CD4-positive, alpha-beta memory T cell (primary cell): Measurements from ENCODE around the gene SORT1. TPM values are rescaled to one million over a fixed set of nuclear protein-coding genes. Genes with fewer than 3 reads are reported as not detected.
"Not testable (repeated sequence)": the region's sequence is repeated elsewhere in the genome, so short reads cannot be mapped to it uniquely, and the experiment has no call there.

Source experiments
- CTCF ChIA-PET: fragments of 350-600 bp; sonication (Branson Sonifier 250); formaldehyde crosslinking; loops from one replicate; lab custom pipeline; 2021; ENCODE audit warnings: inconsistent platforms; ENCODE audit not compliant: partially characterized antibody; lab: Charles Lee
- POLR2A ChIA-PET: fragments of 350-600 bp; sonication (Branson Sonifier 250); formaldehyde crosslinking; loops from one replicate; lab custom pipeline; 2021; ENCODE audit not compliant: partially characterized antibody; lab: Charles Lee
- DNase-seq, 5 donors: peaks; one replicate each; pipeline versions ENCODE4 v3.0.0 to v3.0.0-alpha.2; 2020 to 2022; ENCODE audit warnings: mixed read lengths in 1 of 5
- H3K27ac ChIP-seq: one replicate; pipeline ENCODE4 v1.7.0; 2013; ENCODE audit warnings: low read depth, low read length
- H3K27me3 ChIP-seq: 2 replicates; pipeline ENCODE4 v1.7.0; 2013; ENCODE audit warnings: mild to moderate bottlenecking, low read length, moderate library complexity; ENCODE audit not compliant: insufficient read depth
- H3K36me3 ChIP-seq: 2 replicates; pipeline ENCODE4 v1.7.0; 2013; ENCODE audit warnings: mild to moderate bottlenecking, low read length, moderate library complexity; ENCODE audit not compliant: insufficient read depth
- H3K4me1 ChIP-seq: 2 replicates; pipeline ENCODE4 v1.7.0; 2013; ENCODE audit warnings: mild to moderate bottlenecking, low read length, moderate library complexity; ENCODE audit not compliant: insufficient read depth
- H3K4me3 ChIP-seq, 2 donors: one replicate each; pipeline ENCODE4 v1.7.0; 2013; ENCODE audit warnings: low read length in 2 of 2, mild to moderate bottlenecking in 1 of 2
- H3K9me3 ChIP-seq, 2 donors: one replicate each; pipeline ENCODE4 v1.7.0; 2013; ENCODE audit warnings: low read length in 2 of 2, control low read depth in 1 of 2; ENCODE audit not compliant: control insufficient read depth in 1 of 2
- H3K27ac Mint-ChIP-seq, 7 donors: one replicate each; pipeline ENCODE4 v1.8.0; 2020 to 2021; ENCODE audit warnings: mixed read lengths in 7 of 7, mild to moderate bottlenecking in 6 of 7, inconsistent platforms in 3 of 7, moderate library complexity in 3 of 7
- H3K27me3 Mint-ChIP-seq, 2 donors: one replicate each; pipeline ENCODE4 v1.8.0; 2020 to 2021; ENCODE audit warnings: mixed read lengths in 2 of 2
- H3K36me3 Mint-ChIP-seq, 2 donors: one replicate each; pipeline ENCODE4 v1.8.0; 2020 to 2021; ENCODE audit warnings: mixed read lengths in 2 of 2, inconsistent platforms in 1 of 2, mild to moderate bottlenecking in 1 of 2
- H3K4me1 Mint-ChIP-seq, 4 donors: one replicate each; pipeline ENCODE4 v1.8.0; 2020 to 2021; ENCODE audit warnings: mixed read lengths in 4 of 4, mild to moderate bottlenecking in 1 of 4
- H3K4me3 Mint-ChIP-seq, 8 donors: one replicate each; pipeline ENCODE4 v1.8.0; 2020 to 2021; ENCODE audit warnings: mixed read lengths in 8 of 8, mild to moderate bottlenecking in 7 of 8, moderate library complexity in 6 of 8, inconsistent platforms in 3 of 8
- H3K9me3 Mint-ChIP-seq, 8 donors: one replicate each; pipeline ENCODE4 v1.8.0; 2020 to 2021; ENCODE audit warnings: mixed read lengths in 8 of 8, mild to moderate bottlenecking in 5 of 8, inconsistent platforms in 3 of 8, moderate library complexity in 1 of 8
- intact Hi-C: fragments of 100-400 bp; cut with micrococcal nuclease; formaldehyde crosslinking; loops from one replicate; pipeline ENCODE4 v1.15.1; 2023
- polyA plus RNA-seq, 2 donors: library from polyadenylated mRNA; unstranded; fragments of 300-500 nt; fragmentation: Illumina TruSeq; gene quantifications; one replicate each; pipeline ENCODE4 v1.2.3, GENCODE V29; 2021
- total RNA-seq, 2 experiments: library from RNA; stranded (reverse); gene quantifications; one replicate each; pipeline ENCODE4 v1.2.3, GENCODE V29; 2021

Gene SORT1
- total and polyA plus RNA-seq, 4 experiments from 2014 or later: 0.69 to 0.93 TPM; not detected in 2

GRCh38 chr1:109379422-109379821 is 18.3 kb downstream of the SORT1 start:
- Histone ChIP-seq H3K9me3 (no peaks in the 10 kb centered on the region), H3K27me3 (no peaks in the 10 kb centered on the region), H3K4me3 (no peak overlapping the region), H3K36me3 (no peaks in the 10 kb centered on the region), H3K4me1 (no peaks in the 10 kb centered on the region), H3K27ac (no peak overlapping the region)
- CTCF ChIA-PET: no interaction called here
- H3K4me1 Mint-ChIP-seq: no peaks in the 10 kb centered on the region
- POLR2A ChIA-PET: interaction anchor here (0.5 kb wide), 1 partner anchor 62 kb away, joined by 3 read pairs; no protein-coding TSS in a partner anchor
- no peaks in the 10 kb centered on the region for H3K36me3 Mint-ChIP-seq
- H3K4me3 Mint-ChIP-seq: no peak overlapping the region
- intact Hi-C loops: no loop called here
- H3K9me3 Mint-ChIP-seq: no peaks in the 10 kb centered on the region
- H3K27me3 Mint-ChIP-seq: peaks cover 3 to 8% of the 10 kb centered on the region in 2 donors
- DNase-seq: no peak
- H3K27ac Mint-ChIP-seq: no peak overlapping the region

DNA sequence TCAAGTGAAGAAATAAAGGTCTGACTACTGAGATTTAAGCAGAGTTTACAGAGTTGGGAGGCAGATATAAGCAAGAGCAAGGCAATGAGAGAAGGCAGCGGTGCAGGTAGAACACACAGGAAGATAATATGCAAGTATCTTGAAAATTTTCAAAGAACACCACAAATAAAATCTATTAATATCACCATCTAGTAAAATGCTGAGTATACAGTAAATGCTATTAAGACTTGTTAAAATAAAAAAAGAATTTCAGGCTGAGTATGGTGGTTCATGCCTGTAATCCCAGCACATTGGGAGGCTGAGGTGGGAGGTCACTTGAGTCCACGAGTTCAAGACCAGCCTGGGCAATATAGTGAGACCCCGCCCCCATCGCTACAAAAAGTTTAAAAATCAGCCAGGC is 20.0 kb downstream of the SORT1 start:
- no peaks in the 10 kb centered on the region for H3K27me3 ChIP-seq
- Mint-ChIP-seq H3K9me3 (peaks cover 0 to 3% (median 0%) of the 10 kb centered on the region in 8 donors), H3K4me1 (no peaks in the 10 kb centered on the region), H3K27ac (no peak overlapping the region), H3K36me3 (no peaks in the 10 kb centered on the region), H3K27me3 (peaks cover 4 to 7% of the 10 kb centered on the region in 2 donors), H3K4me3 (no peak overlapping the region)
- H3K4me3 ChIP-seq: no peak overlapping the region
- POLR2A ChIA-PET: no interaction called here
- no peaks in the 10 kb centered on the region for H3K9me3 ChIP-seq
- DNase-seq: no peak
- CTCF ChIA-PET: no interaction called here
- H3K27ac ChIP-seq: no peak overlapping the region
- H3K36me3 ChIP-seq: no peaks in the 10 kb centered on the region
- intact Hi-C loops: no loop called here
- H3K4me1 ChIP-seq: no peaks in the 10 kb centered on the region

DNA sequence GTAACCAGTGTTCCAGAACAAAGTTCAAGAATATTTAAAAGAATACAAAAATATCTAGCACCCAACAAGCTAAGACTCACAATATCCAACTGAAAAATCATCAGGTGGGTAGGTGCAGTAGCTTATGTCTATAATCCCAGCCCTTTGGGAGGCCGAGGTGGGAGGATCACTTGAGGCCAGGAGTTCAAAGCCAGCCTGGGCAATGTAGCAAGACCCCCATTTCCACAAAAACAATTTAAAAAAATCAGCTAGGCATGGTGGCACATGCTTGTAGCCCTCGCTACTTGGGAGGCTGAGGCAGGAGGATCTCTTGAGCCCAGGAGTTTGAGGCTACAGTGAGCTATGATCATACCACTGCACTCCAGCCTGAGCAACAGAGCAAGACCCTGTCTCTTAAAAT is 24.0 kb downstream of the SORT1 start:
- POLR2A ChIA-PET, H3K36me3 ChIP-seq, H3K9me3 ChIP-seq, H3K9me3 Mint-ChIP-seq, H3K27ac Mint-ChIP-seq, H3K27ac ChIP-seq, intact Hi-C loops, H3K4me3 Mint-ChIP-seq, H3K27me3 ChIP-seq, H3K36me3 Mint-ChIP-seq, H3K4me1 ChIP-seq, DNase-seq, CTCF ChIA-PET, H3K4me3 ChIP-seq, H3K4me1 Mint-ChIP-seq: not testable (repeated sequence)
- peaks cover 4 to 20% of the 10 kb centered on the region in 2 donors for H3K27me3 Mint-ChIP-seq

DNA sequence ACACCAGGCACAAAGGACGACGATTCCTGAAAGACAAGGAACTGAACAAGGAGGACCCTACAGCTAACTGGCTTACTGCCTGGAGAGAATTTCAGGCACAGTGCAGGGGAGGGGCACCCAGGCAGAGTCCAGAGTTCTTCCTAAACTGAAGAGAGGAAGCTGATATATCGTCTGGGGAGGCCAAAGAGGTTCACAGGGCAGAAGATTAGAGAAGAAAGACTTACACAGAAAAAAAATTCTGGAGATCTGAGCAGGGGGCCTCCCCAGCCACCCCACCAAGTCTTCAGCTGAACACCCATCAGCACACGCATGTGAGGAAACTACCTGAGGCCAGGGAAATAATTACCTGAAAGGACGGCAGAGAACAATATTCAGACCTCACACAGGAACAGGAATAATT is 24.6 kb downstream of the SORT1 start:
- peaks cover 0 to 3% (median 0%) of the 10 kb centered on the region in 8 donors for H3K9me3 Mint-ChIP-seq
- no peaks in the 10 kb centered on the region for H3K27me3 ChIP-seq
- ChIA-PET POLR2A (no interaction called here), CTCF (no interaction called here)
- peaks cover 8% of the 10 kb centered on the region for H3K4me1 ChIP-seq
- H3K36me3 Mint-ChIP-seq: no peaks in the 10 kb centered on the region
- H3K4me1 Mint-ChIP-seq: peaks cover 0 to 7% (median 4%) of the 10 kb centered on the region in 4 donors
- no peak overlapping the region for H3K27ac ChIP-seq
- no peak for DNase-seq
- peaks cover 4 to 24% of the 10 kb centered on the region in 2 donors for H3K27me3 Mint-ChIP-seq
- H3K36me3 ChIP-seq: no peaks in the 10 kb centered on the region
- no peak overlapping the region for H3K4me3 ChIP-seq
- H3K9me3 ChIP-seq: no peaks in the 10 kb centered on the region
- H3K4me3 Mint-ChIP-seq: no peak overlapping the region
- intact Hi-C loops: no loop called here
- H3K27ac Mint-ChIP-seq: no peak overlapping the region

GRCh38 chr1:109372281-109372680 is 25.4 kb downstream of the SORT1 start:
- Histone ChIP-seq H3K27ac (no peak overlapping the region), H3K4me1 (peaks cover 8% of the 10 kb centered on the region), H3K4me3 (no peak overlapping the region), H3K9me3 (no peaks in the 10 kb centered on the region), H3K27me3 (no peaks in the 10 kb centered on the region), H3K36me3 (no peaks in the 10 kb centered on the region)
- intact Hi-C loops: no loop called here
- DNase-seq: no peak
- Mint-ChIP-seq H3K9me3 (peaks cover 0 to 3% (median 0%) of the 10 kb centered on the region in 8 donors), H3K27me3 (peaks cover 8 to 30% of the 10 kb centered on the region in 2 donors), H3K36me3 (no peaks in the 10 kb centered on the region), H3K4me3 (no peak overlapping the region), H3K4me1 (peaks cover 0 to 7% (median 4%) of the 10 kb centered on the region in 4 donors), H3K27ac (no peak overlapping the region)
- CTCF ChIA-PET: interaction anchor here (0.7 kb wide), 2 partner anchors 160 to 400 kb away, joined by 3 read pairs; no protein-coding TSS in a partner anchor
- POLR2A ChIA-PET: no interaction called here

DNA sequence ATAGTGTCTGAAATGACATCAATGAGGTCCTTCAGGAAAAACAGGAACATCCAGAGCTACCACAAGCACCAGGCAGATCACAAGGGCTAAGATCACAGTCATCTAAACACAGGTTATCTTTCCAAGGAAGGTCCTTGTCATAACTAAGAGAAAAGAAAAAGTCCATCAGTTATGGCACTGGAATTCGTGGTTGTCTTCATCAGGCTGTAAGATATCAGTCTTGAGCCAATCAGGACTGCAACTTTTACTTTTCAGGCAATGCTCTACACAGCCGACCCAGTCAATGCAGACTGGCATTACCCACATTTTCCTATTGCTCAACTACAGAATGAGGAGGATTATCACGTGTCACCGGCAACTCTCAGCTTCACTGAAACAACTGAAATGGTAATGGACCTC is 26.4 kb downstream of the SORT1 start:
- ChIA-PET POLR2A (no interaction called here), CTCF (no interaction called here)
- no peak overlapping the region for H3K4me3 ChIP-seq
- intact Hi-C loops: no loop called here
- peaks cover 0 to 7% (median 4%) of the 10 kb centered on the region in 4 donors for H3K4me1 Mint-ChIP-seq
- peaks cover 0 to 3% (median 0%) of the 10 kb centered on the region in 8 donors for H3K9me3 Mint-ChIP-seq
- no peak overlapping the region for H3K4me3 Mint-ChIP-seq
- no peaks in the 10 kb centered on the region for H3K9me3 ChIP-seq
- DNase-seq: no peak
- H3K36me3 Mint-ChIP-seq: no peaks in the 10 kb centered on the region
- no peaks in the 10 kb centered on the region for H3K36me3 ChIP-seq
- peaks cover 13 to 37% of the 10 kb centered on the region in 2 donors for H3K27me3 Mint-ChIP-seq
- peaks cover 8% of the 10 kb centered on the region for H3K4me1 ChIP-seq
- no peaks in the 10 kb centered on the region for H3K27me3 ChIP-seq
- no peak overlapping the region for H3K27ac Mint-ChIP-seq
- no peak overlapping the region for H3K27ac ChIP-seq

GRCh38 chr1:109370712-109371340 is 26.9 kb downstream of the SORT1 start:
- CTCF ChIA-PET: no interaction called here
- H3K27me3 Mint-ChIP-seq: peaks cover 14 to 38% of the 10 kb centered on the region in 2 donors

More at GRCh38 chr1:109370712-109371340, 26.9 kb downstream of the SORT1 start:
- Histone ChIP-seq H3K27ac (no peak overlapping the region), H3K9me3 (no peaks in the 10 kb centered on the region), H3K36me3 (no peaks in the 10 kb centered on the region), H3K4me3 (no peak overlapping the region), H3K27me3 (no peaks in the 10 kb centered on the region), H3K4me1 (peaks cover 8% of the 10 kb centered on the region)
- H3K4me1 Mint-ChIP-seq: peaks cover 0 to 7% (median 4%) of the 10 kb centered on the region in 4 donors
- H3K27ac Mint-ChIP-seq: no peak overlapping the region
- POLR2A ChIA-PET: no interaction called here
- no peak overlapping the region for H3K4me3 Mint-ChIP-seq
- no peak for DNase-seq
- H3K36me3 Mint-ChIP-seq: no peaks in the 10 kb centered on the region
- H3K9me3 Mint-ChIP-seq: peaks cover 0 to 3% (median 0%) of the 10 kb centered on the region in 8 donors
- intact Hi-C loops: no loop called here
